HepG2 (cell line): ENCODE measurements around the gene IKZF3. TPM values are rescaled to one million over a fixed set of nuclear protein-coding genes. Genes with fewer than 3 reads are reported as not detected.

Experiments
- ARNT ChIP-seq: fragments of 450-650 bp; IDR thresholded peaks from 2 replicates; pipeline ENCODE4 v1.6.1; 2017
- BRD4 ChIP-seq: sonication (generic); formaldehyde crosslinking; IDR thresholded peaks from 2 replicates; pipeline ENCODE4 v1.4.0; 2020; ENCODE audit warnings: missing genetic modification reagents
- CBX1 ChIP-seq: IDR thresholded peaks from one replicate; pipeline ENCODE4 v1.6.1; 2016; ENCODE audit warnings: antibody characterized with exemption, low read depth
- CEBPB ChIP-seq: IDR thresholded peaks from 2 replicates; pipeline ENCODE4 v1.6.1; 2011; ENCODE audit warnings: low read depth, low read length, improper control_type of control experiment, borderline replicate concordance
- EEA1 ChIP-seq: sonication (generic); formaldehyde crosslinking; IDR thresholded peaks from 2 replicates; pipeline ENCODE4 v1.5.1; 2020; ENCODE audit warnings: mild to moderate bottlenecking, missing genetic modification reagents, borderline replicate concordance
- ELF4 ChIP-seq: sonication (generic); formaldehyde crosslinking; IDR thresholded peaks from 2 replicates; pipeline ENCODE4 v1.5.0; 2020; ENCODE audit warnings: missing genetic modification reagents, mild to moderate bottlenecking, moderate library complexity, borderline replicate concordance
- FLYWCH1 ChIP-seq: sonication (generic); formaldehyde crosslinking; IDR thresholded peaks from 2 replicates; pipeline ENCODE4 v1.8.1; 2023; ENCODE audit warnings: mild to moderate bottlenecking, missing genetic modification reagents
- FOXP1 ChIP-seq, 2 experiments: fragments of 450-650 bp in 1 of 2; IDR thresholded peaks; 2 replicates each; pipeline ENCODE4 v1.6.1; 2017 to 2018; ENCODE audit warnings: antibody characterized with exemption in 1 of 2
- LBX2 ChIP-seq: sonication (generic); formaldehyde crosslinking; IDR thresholded peaks from 2 replicates; pipeline ENCODE4 v1.5.0; 2020; ENCODE audit warnings: missing genetic modification reagents, mild to moderate bottlenecking, borderline replicate concordance
- MXI1 ChIP-seq: IDR thresholded peaks from 3 replicates; pipeline ENCODE4 v1.6.1; 2012; ENCODE audit warnings: low read depth, low read length, inconsistent platforms, borderline replicate concordance
- NRL ChIP-seq: sonication (generic); formaldehyde crosslinking; IDR thresholded peaks from 2 replicates; pipeline ENCODE4 v1.5.0; 2020; ENCODE audit warnings: missing genetic modification reagents, mild to moderate bottlenecking, moderate library complexity, borderline replicate concordance
- PCBP1 ChIP-seq: fragments of 200-400 bp; formaldehyde crosslinking; IDR thresholded peaks from 2 replicates; pipeline ENCODE4 v1.6.1; 2017; ENCODE audit warnings: mild to moderate bottlenecking, low read depth, low read length, borderline replicate concordance
- RARG ChIP-seq: sonication (generic); formaldehyde crosslinking; IDR thresholded peaks from 2 replicates; pipeline ENCODE4 v1.4.0; 2020; ENCODE audit warnings: low read depth, mild to moderate bottlenecking, missing genetic modification reagents
- RFXANK ChIP-seq: IDR thresholded peaks from 2 replicates; pipeline ENCODE4 v1.6.1; 2016
- SRF ChIP-seq: IDR thresholded peaks from 2 replicates; pipeline ENCODE4 v1.6.1; 2011; ENCODE audit warnings: mild to moderate bottlenecking, low read depth, low read length, moderate library complexity
- SRY ChIP-seq: sonication (generic); formaldehyde crosslinking; IDR thresholded peaks from 2 replicates; pipeline ENCODE4 v1.8.0; 2022; ENCODE audit warnings: mild to moderate bottlenecking, missing genetic modification reagents
- TBP ChIP-seq: sonication (generic); formaldehyde crosslinking; IDR thresholded peaks from 2 replicates; pipeline ENCODE4 v1.5.0; 2020; ENCODE audit warnings: missing genetic modification reagents
- TP53 ChIP-seq: sonication (generic); formaldehyde crosslinking; conservative IDR thresholded peaks from 2 replicates; pipeline ENCODE4 v1.4.0; 2020; ENCODE audit warnings: missing genetic modification reagents
- YY1 ChIP-seq: IDR thresholded peaks from 2 replicates; pipeline ENCODE4 v1.6.1; 2011; ENCODE audit warnings: low read length, low read depth, moderate library complexity, mild to moderate bottlenecking; ENCODE audit not compliant: insufficient read depth, insufficient replicate concordance
- ZBTB21 ChIP-seq: sonication (generic); formaldehyde crosslinking; IDR thresholded peaks from 2 replicates; pipeline ENCODE4 v1.4.0; 2020; ENCODE audit warnings: missing genetic modification reagents
- ZIK1 ChIP-seq: sonication (generic); formaldehyde crosslinking; IDR thresholded peaks from 2 replicates; pipeline ENCODE4 v1.5.0; 2020; ENCODE audit warnings: mild to moderate bottlenecking, low read depth, missing genetic modification reagents, borderline replicate concordance
- ZNF138 ChIP-seq: sonication (generic); formaldehyde crosslinking; IDR thresholded peaks from 2 replicates; pipeline ENCODE4 v1.5.0; 2020; ENCODE audit warnings: mild to moderate bottlenecking, low read depth, missing genetic modification reagents
- ZNF160 ChIP-seq: sonication (generic); formaldehyde crosslinking; IDR thresholded peaks from 2 replicates; pipeline ENCODE4 v1.8.0; 2022; ENCODE audit warnings: mild to moderate bottlenecking, inconsistent platforms, missing genetic modification reagents
- ZNF264 ChIP-seq: sonication (generic); formaldehyde crosslinking; IDR thresholded peaks from 2 replicates; pipeline ENCODE4 v1.4.0; 2020; ENCODE audit warnings: missing genetic modification reagents
- ZNF274 ChIP-seq: sonication (generic); formaldehyde crosslinking; IDR thresholded peaks from 2 replicates; pipeline ENCODE4 v1.5.1; 2020; ENCODE audit warnings: mild to moderate bottlenecking, missing genetic modification reagents
- ZNF556 ChIP-seq: sonication (generic); formaldehyde crosslinking; IDR thresholded peaks from 2 replicates; pipeline ENCODE4 v1.4.0; 2020; ENCODE audit warnings: mild to moderate bottlenecking, missing genetic modification reagents, borderline replicate concordance
- ZNF589 ChIP-seq: sonication (generic); formaldehyde crosslinking; conservative IDR thresholded peaks from 2 replicates; pipeline ENCODE4 v1.8.0; 2022; ENCODE audit warnings: mild to moderate bottlenecking, moderate library complexity, missing genetic modification reagents
- ZNF605 ChIP-seq: sonication (generic); formaldehyde crosslinking; IDR thresholded peaks from 2 replicates; pipeline ENCODE4 v1.8.0; 2022; ENCODE audit warnings: mild to moderate bottlenecking, missing genetic modification reagents
- ZNF652 ChIP-seq: IDR thresholded peaks from 2 replicates; pipeline ENCODE4 v1.6.1; 2016; ENCODE audit warnings: low read depth, borderline replicate concordance
- ZNF781 ChIP-seq: sonication (generic); formaldehyde crosslinking; IDR thresholded peaks from 2 replicates; pipeline ENCODE4 v1.5.1; 2020; ENCODE audit warnings: borderline replicate concordance, mild to moderate bottlenecking, missing genetic modification reagents; ENCODE audit errors: not compliant biosample characterization
- polyA plus RNA-seq, 8 experiments: library from polyadenylated mRNA; depleted of rRNA in 3 of 8; stranded (reverse) in 7 of 8; unstranded in 1 of 8; fragments of >200 nt; fragmentation: Illumina TruSeq in 4 of 8; extraction: Trizol in 4 of 8; gene quantifications; 2 replicates each; pipeline versions ENCODE4 v1.2.1 to v1.2.3, GENCODE V29; 2011 to 2016; ENCODE audit warnings: low read depth in 4 of 8, missing spikeins in 1 of 8, mixed read lengths in 1 of 8; ENCODE audit not compliant: insufficient read depth in 1 of 8
- total RNA-seq, 5 experiments: library from RNA; depleted of rRNA; stranded (reverse); fragments of >200 nt; fragmentation: Illumina TruSeq; extraction: Trizol; gene quantifications; 2 replicates each; pipeline ENCODE4 v1.2.3, GENCODE V29; 2016; ENCODE audit warnings: low read depth in 1 of 5

IKZF3 gene
- total and polyA plus RNA-seq, 2 of the 13 experiments (the other 11 are each of a cell fraction or from before 2014, with no cell fraction given) = not detected

- TF ChIP-seq ZIK1 (CRISPR knock-in tag) (peak; percentile 97), RARG (CRISPR knock-in tag) (peak; percentile 83; the same call in 1 of the 2 replicates), ZNF160 (CRISPR knock-in tag) (peak; percentile 43; the same call in 1 of the 2 replicates), SRY (peak; percentile 80; the same call in 1 of the 2 replicates), FLYWCH1 (CRISPR knock-in tag) (no peak), YY1 (peak; percentile 72), CBX1 (peak; percentile 23), NRL (peak; percentile 73; the same call in 1 of the 2 replicates), ELF4 (CRISPR knock-in tag) (no peak), SRF (no peak), RFXANK (CRISPR knock-in tag) (peak; percentile 72; the same call in 1 of the 2 replicates), ARNT (no peak), LBX2 (CRISPR knock-in tag) (peak; percentile 80; the same call in 1 of the 2 replicates), ZNF274 (peak; percentile 46; the same call in 1 of the 2 replicates), ZNF652 (CRISPR knock-in tag) (no peak), EEA1 (CRISPR knock-in tag) (peak; percentile 99), ZNF556 (no peak; the same call in 1 of the 2 replicates), TBP (CRISPR knock-in tag) (no peak; the same call in 1 of the 2 replicates), ZBTB21 (no peak), ZNF605 (no peak; the same call in none of the 2 replicates), FOXP1 (IDR thresholded peaks at IDR 0.05) (no peak), FOXP1 (CRISPR knock-in tag; IDR thresholded peaks at IDR 0.05) (peak; percentile 17), ZNF138 (CRISPR knock-in tag) (peak; percentile 88), TP53 (CRISPR knock-in tag) (no peak), CEBPB (no peak), ZNF264 (CRISPR knock-in tag) (0 out of 2 replicates have a peak, but pooled peaks have one; percentile 49), ZNF589 (CRISPR knock-in tag) (peak; percentile 54), PCBP1 (no peak), BRD4 (CRISPR knock-in tag) (peak; percentile 95), ZNF781 (CRISPR knock-in tag) (no peak), MXI1 (peak; percentile 38; the same call in 1 of the 3 replicates)
Measured at GRCh38 chr17:39754161-39754957, 109.8 kb downstream of the IKZF3 start (continued).
